ENCODE measurements around the gene SPSB1. TPM values are rescaled to one million over a fixed set of nuclear protein-coding genes. Genes with fewer than 3 reads are reported as not detected.

SPSB1 gene
- total and polyA plus RNA-seq, 10 of the 15 experiments (the other 5 are each of a cell fraction or from before 2014, with no cell fraction given): 0.02 to 2.0 (median 0.90) TPM; not detected in 1

DNA sequence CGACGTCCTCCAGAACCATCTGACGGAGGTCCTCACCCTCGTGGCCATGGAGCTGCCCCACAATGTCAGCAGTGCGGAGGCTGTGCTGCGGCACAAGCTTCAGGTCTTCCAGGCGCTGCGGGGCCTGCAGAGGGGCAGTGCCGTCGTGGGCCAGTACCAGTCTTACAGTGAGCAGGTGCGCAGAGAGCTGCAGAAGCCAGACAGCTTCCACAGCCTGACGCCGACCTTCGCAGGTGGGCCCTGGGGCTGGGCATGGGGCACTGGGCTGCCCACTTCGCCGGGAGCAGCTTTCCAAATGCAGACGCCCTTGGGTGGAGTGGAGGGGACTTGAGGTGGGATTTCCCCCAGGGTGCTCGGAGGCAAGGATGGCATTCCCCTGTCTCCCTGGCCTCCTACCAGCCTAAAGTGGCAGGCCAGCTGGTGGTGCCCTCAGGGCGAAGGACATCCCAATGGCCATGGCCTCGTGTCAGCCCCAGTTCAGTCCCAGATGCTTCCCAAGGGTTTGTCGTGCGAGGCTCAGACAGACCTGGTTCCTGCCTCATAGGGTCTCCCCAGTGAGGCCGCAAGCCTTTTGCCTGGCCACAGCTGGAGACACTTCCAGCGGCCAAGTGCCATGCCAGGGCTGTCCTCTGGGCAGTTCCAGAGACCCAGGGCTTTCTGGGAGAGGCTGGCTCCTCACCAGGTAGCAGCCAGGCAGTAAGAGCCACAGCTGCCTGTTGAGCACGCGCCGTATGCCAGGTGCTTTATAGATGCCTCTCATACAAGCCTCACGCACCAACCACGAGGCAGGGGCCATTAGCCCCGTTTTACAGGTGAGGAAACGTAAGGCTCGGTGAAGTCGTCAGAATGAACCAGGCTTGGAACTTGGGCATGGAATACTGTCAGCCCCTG lies 30.4 kb upstream of the SPSB1 start (continued):
- TF ChIP-seq, protein P1, sequence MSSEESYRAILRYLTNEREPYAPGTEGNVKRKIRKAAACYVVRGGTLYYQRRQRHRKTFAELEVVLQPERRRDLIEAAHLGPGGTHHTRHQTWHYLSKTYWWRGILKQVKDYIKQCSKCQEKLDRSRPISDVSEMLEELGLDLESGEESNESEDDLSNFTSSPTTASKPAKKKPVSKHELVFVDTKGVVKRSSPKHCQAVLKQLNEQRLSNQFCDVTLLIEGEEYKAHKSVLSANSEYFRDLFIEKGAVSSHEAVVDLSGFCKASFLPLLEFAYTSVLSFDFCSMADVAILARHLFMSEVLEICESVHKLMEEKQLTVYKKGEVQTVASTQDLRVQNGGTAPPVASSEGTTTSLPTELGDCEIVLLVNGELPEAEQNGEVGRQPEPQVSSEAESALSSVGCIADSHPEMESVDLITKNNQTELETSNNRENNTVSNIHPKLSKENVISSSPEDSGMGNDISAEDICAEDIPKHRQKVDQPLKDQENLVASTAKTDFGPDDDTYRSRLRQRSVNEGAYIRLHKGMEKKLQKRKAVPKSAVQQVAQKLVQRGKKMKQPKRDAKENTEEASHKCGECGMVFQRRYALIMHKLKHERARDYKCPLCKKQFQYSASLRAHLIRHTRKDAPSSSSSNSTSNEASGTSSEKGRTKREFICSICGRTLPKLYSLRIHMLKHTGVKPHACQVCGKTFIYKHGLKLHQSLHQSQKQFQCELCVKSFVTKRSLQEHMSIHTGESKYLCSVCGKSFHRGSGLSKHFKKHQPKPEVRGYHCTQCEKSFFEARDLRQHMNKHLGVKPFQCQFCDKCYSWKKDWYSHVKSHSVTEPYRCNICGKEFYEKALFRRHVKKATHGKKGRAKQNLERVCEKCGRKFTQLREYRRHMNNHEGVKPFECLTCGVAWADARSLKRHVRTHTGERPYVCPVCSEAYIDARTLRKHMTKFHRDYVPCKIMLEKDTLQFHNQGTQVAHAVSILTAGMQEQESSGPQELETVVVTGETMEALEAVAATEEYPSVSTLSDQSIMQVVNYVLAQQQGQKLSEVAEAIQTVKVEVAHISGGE (CRISPR knock-in tag; IDR thresholded peaks at IDR 0.05): no peak
- TF ChIP-seq JUND (IDR thresholded peaks at IDR 0.05; ENCODE audit: low read depth, low read length) (no peak), MEF2B (IDR thresholded peaks at IDR 0.05; ENCODE audit: partially characterized antibody, poor library complexity, severe bottlenecking) (no peak), SMAD5 (IDR thresholded peaks at IDR 0.05; ENCODE audit: low read depth) (no peak), SIN3A (IDR thresholded peaks at IDR 0.05; ENCODE audit: low read depth, low read length) (no peak), E2F4 (IDR thresholded peaks at IDR 0.05; ENCODE audit: low read depth, low read length) (no peak)

Data from GM12878 (cell line).